Measurements from ENCODE around the gene LENEP.
A peak's percentile ranks its signal among the peaks of the same experiment; 100 is the strongest.
"Not testable (repeated sequence)": the region's sequence is repeated elsewhere in the genome, so short reads cannot be mapped to it uniquely, and the experiment has no call there.

LENEP gene

DNA sequence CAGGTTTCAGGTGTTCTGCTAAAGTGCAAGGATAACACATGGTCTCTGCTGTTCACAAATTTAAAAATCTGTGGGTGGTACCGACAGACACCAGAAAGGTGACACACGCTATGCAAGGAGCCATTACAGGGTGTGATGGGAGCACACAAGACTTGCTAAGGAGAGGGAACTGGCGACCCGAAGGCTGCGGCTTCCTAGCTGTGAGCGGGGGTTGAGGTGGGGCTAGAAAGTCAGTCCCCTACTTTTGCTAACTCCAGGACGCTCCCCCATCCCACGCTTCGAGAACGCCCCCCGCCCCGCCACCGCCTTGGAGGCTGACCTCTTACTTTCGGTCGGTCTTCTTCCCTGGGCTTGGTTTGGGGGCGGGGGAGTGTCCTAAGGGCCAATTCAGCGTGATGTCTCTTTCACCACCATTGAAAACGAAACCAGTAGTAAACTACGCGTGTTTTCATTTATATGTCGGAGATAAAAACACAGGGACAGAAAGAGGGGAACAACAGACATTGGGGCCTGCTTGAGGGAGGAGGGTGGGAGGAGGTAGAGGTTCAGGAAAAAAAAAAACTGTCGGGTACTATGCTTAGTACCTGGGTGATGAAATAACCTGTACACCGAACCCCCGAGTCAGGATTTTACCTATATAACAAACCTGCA lies 17.9 kb upstream of the LENEP start:
- peak; percentile 71 to 85 for DNase-seq

GRCh38 chr1:154977762-154978161 lies 15.6 kb upstream of the LENEP start:
- not testable (repeated sequence) for DNase-seq

DNA sequence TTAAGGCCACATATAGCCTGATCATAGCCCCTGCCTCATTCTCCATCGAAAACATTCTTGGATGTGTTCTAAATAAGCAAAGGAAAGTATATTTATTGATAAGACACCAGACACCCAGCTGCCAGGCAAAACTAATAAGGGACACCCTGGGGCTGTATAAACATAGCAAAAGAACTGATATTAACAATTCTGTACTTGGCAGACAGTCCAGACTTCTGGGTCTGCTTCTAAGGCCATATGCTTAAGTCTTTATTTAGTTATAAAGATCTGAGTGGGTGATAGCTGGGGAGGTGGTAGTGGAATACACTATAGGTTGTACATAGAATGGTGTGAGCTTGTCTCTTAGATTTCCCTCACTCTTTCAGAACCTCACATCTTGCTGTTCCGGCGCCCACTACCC lies 15.0 kb upstream of the LENEP start:
- DNase-seq: no peak

DNA sequence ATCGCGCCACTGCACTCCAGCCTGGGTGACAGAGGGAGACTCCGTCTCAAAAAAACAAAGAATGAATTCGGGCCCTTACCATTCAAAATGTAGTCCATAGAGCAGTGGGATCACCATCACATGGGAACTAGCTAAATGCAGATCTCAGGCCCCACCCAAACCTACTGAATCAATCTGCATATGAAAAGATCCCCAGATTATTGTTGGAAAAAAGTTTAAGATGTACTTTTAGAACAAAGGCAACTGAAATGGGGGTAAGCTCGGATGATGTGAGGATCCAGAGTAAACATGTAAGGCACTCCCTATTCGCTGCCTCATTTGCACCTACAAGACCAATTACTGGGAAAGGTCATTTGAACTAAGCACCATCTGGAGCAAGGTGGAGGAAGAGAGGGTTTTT lies 11.0 kb upstream of the LENEP start:
- DNase-seq: no peak

GRCh38 chr1:154982897-154983648 lies 10.3 kb upstream of the LENEP start, which contains the start of gene FLAD1:
Gene FLAD1, plus strand, starts transcription at chr1:154983344. Its CDS starts 351 bp downstream, at chr1:154983695.
- peak; percentile 99 to 100 for DNase-seq

- no peak for DNase-seq
Measured at GRCh38 chr1:154983776-154984466, 9.5 kb upstream of the LENEP start.

GRCh38 chr1:154986736-154987135 lies 6.7 kb upstream of the LENEP start:
- not testable (repeated sequence) for DNase-seq

DNA sequence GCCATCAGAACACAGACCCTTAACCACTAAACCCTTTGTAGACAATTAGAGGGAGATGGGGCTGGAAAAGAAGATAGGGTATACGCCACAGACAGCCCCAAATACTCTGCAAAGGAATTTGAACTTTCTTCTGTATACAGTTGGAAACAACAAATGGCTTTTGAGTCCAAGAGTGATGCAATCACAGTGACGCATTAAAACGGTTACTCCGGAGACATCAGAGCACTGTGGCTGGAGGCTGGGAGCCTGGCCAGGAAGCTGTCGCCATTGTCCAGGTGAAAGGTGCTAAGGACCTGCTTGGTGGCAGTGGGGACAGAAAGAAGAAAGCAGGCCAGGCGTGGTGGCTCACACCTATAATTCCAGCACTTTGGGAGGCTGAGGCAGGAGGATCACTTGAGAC lies 6.1 kb upstream of the LENEP start:
- no peak for DNase-seq

DNA sequence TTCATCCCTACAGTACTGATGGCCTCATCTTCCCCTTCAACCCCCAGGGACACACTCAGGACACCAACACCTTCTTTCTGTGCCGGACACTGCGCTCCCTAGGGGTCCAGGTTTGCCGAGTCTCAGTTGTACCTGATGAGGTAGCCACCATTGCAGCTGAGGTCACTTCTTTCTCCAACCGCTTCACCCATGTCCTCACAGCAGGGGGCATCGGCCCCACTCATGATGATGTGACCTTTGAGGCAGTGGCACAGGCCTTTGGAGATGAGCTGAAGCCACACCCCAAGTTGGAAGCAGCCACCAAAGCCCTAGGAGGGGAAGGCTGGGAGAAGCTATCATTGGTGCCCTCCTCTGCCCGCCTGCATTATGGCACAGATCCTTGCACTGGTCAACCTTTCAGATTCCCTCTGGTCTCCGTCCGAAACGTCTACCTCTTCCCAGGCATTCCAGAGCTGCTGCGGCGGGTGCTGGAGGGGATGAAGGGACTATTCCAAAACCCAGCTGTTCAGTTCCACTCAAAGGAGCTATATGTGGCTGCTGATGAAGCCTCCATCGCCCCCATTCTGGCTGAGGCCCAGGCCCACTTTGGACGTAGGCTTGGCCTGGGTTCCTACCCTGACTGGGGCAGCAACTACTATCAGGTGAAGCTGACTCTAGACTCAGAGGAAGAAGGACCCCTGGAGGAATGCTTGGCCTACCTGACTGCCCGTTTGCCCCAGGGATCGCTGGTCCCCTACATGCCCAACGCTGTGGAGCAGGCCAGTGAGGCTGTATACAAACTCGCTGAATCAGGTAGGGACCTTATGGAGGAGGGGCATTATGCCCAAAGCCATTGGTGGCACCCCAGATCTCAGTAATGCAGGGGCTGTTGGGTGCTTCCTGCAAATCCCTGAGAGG lies 5.1 kb upstream of the LENEP start:
- DNase-seq: no peak

GRCh38 chr1:154989195-154989860 lies 4.1 kb upstream of the LENEP start:
- DNase-seq: no peak

GRCh38 chr1:154990276-154990675 lies 3.1 kb upstream of the LENEP start:
- no peak for DNase-seq

GRCh38 chr1:154992721-154993571 lies 440 bp upstream of the LENEP start:
- no peak for DNase-seq

DNA sequence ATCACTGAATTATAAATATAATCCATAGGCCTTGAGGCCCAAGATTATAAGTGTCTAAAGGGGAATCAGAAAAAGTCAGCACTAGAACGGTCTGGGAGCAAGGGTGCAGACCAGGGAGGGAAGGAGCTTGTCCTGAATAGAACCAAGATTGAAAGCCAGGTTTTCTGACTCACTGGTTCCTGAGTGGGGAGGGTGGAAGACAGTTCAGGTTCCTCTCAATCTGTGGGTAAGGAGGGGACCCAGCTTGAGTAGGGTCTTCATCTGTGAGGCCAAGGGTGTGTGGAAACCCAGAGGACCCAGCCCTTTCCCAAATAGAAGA lies 842 bp downstream of the LENEP start:
- no peak for DNase-seq

- DNase-seq: no peak
Measured at GRCh38 chr1:154994591-154994990, 1.2 kb downstream of the LENEP start.

GRCh38 chr1:154995301-154995983 lies 2.1 kb downstream of the LENEP start:
- peak; percentile 51 to 54 for DNase-seq

DNA sequence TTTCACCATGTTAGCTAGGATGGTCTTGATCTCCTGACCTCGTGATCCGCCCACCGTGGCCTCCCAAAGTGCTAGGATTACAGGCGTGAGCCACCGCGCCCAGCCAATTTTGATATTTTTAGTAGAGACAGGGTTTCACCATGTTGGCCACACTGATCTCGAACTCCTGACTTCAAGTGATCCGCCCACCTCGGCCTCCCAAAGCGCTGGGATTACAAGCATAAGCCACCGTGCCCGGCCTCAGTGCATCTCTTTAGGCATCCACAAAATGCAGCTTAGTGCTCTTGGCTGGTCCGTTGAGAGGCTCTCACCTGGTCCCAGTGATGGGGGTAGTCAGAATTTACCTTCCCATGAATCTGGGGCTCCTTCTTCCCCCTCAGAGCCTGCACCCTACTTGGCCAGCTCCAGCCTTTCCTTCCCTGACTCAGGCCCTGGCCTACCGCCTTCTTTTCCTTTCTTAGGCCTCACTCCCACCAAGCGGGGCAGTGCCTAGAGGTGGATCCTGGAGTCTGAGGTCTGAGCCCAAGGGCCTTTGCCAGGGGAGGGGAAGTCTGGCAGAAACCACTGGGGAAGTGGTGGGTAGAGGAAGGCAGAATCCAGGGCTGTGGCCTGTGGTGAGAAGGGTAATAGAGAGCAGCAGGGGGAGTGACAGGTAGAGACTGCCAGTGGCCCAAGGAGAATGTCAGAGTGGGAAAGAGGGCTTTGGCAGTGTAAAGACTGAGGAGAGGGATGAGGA lies 3.7 kb downstream of the LENEP start:
- peak; percentile 61 to 72 for DNase-seq

GRCh38 chr1:154998201-154998780 lies 4.9 kb downstream of the LENEP start:
- no peak for DNase-seq

DNA sequence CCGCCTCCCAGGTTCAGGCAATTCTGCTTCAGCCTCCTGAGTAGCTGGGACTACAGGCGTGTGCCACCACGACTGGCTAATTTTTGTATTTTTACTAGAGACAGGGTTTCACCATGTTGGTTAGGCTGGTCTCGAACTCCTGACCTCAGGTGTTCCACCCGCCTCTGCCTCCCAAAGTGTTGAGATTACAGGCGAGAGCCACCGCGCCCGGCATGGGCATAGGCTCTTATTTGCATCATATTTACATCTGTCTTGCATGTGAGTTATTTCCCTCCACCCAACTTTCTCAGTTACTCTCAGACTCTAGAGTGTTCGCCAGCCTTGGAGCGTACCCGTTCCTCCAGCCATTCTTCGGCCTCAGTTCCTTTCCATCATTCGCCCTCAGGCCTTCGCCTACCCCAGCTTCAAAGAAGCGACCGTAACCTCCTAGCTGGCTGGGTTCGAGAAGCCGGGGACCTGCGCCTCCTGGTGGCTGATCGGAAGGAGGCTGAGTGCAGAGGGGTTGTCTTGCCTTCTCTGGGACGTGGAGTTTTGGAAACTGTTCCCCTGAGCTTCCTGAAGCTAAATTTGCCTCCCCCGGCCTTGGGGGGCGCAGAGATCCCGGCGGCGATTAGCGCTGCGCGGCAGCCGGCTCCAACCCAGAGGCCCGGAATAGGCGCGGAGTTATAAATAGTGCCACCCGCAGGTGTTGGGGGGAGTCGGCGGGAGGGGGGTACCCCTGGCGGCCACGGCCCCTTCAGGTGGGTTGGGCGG lies 5.6 kb downstream of the LENEP start:
- DNase-seq: peak; percentile 62 to 63

Data from inflammatory macrophage (primary cell).